Peyer's patch (tissue), 4 donors: ENCODE data around the gene PPP2R2C. TPM values are rescaled to one million over a fixed set of nuclear protein-coding genes. Genes with fewer than 3 reads are reported as not detected.

Experiments
- DNase-seq, 3 donors: peaks; one replicate each; pipeline ENCODE4 v3.0.0-alpha.2; 2017 to 2019
- H3K27ac ChIP-seq, 4 donors: fragments of 200-600 bp; sonication (generic); one replicate each; pipeline ENCODE4 v1.5.1; 2016 to 2019
- H3K27me3 ChIP-seq, 2 donors: fragments of 200-600 bp; sonication (generic); one replicate each; pipeline ENCODE4 v1.5.1; 2019
- H3K36me3 ChIP-seq, 3 donors: fragments of 200-600 bp; sonication (generic); one replicate each; pipeline ENCODE4 v1.5.1; 2016 to 2019
- H3K4me1 ChIP-seq, 4 donors: fragments of 200-600 bp; sonication (generic); one replicate each; pipeline ENCODE4 v1.5.1; 2016 to 2019
- H3K4me3 ChIP-seq, 4 donors: fragments of 200-600 bp; sonication (generic); 1 replicate in 3 of 4; 2 replicates in 1 of 4; pipeline ENCODE4 v1.5.1; 2016 to 2019; ENCODE audit warnings: mild to moderate bottlenecking in 1 of 4
- H3K9me3 ChIP-seq, 4 donors: fragments of 200-600 bp; sonication (generic); one replicate each; pipeline ENCODE4 v1.5.1; 2016 to 2019; ENCODE audit warnings: mild to moderate bottlenecking in 1 of 4
- POLR2A ChIP-seq, 2 donors: fragments of 450-650 bp; IDR thresholded peaks; one replicate each; pipeline ENCODE4 v1.5.1; 2017; ENCODE audit warnings: antibody characterized with exemption in 2 of 2, mild to moderate bottlenecking in 2 of 2, moderate library complexity in 2 of 2
- total RNA-seq, 4 donors: library from RNA; depleted of rRNA; stranded (reverse); fragments of >200 nt; gene quantifications; one replicate each; pipeline ENCODE4 v1.1.0, GENCODE V29; 2016
- TF ChIP-seq, protein P1 (sequence below), 6 experiments: fragments of 450-650 bp in 4 of 6; fragments of 200-600 bp in 2 of 6; sonication (generic) in 1 of 6; IDR thresholded peaks; one replicate each; pipeline ENCODE4 v1.5.1; 2017 to 2019; ENCODE audit warnings: antibody characterized with exemption in 6 of 6, mild to moderate bottlenecking in 3 of 6, moderate library complexity in 1 of 6

PPP2R2C gene
- total RNA-seq, 4 donors from 2014 or later, result 0.27 to 4.1 TPM; not detected in 2

DNA sequence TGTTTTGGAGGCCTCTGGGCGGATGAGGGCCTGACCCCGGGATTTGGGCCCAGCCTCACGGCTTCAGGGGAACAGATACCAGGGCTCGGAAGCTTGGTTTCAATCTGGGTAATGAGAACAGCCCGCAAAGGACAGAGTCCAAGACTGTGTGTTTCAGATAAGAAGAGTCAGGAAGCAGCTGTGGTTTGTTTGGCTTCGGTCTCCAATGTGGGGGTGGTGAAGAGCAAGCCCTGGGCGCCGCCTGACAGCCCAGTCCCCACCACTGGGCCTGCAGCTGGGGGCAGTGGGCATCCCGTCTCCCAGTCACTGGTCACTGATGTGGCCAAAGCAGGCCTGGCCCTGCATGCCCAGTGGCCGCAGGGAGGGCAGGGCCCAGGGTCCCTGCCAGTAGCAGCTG, 193.6 kb downstream of the PPP2R2C start:
- TF ChIP-seq, protein P1, sequence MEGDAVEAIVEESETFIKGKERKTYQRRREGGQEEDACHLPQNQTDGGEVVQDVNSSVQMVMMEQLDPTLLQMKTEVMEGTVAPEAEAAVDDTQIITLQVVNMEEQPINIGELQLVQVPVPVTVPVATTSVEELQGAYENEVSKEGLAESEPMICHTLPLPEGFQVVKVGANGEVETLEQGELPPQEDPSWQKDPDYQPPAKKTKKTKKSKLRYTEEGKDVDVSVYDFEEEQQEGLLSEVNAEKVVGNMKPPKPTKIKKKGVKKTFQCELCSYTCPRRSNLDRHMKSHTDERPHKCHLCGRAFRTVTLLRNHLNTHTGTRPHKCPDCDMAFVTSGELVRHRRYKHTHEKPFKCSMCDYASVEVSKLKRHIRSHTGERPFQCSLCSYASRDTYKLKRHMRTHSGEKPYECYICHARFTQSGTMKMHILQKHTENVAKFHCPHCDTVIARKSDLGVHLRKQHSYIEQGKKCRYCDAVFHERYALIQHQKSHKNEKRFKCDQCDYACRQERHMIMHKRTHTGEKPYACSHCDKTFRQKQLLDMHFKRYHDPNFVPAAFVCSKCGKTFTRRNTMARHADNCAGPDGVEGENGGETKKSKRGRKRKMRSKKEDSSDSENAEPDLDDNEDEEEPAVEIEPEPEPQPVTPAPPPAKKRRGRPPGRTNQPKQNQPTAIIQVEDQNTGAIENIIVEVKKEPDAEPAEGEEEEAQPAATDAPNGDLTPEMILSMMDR (IDR thresholded peaks at IDR 0.05), result no peak
- TF ChIP-seq POLR2A (IDR thresholded peaks at IDR 0.05), result no peak
- H3K27ac ChIP-seq, result peak overlapping the region; percentile 3 to 67 (median 58)
- peak overlapping the region in 1 of 4 donors; percentile 8 for H3K4me3 ChIP-seq
- H3K9me3 ChIP-seq, result no peaks in the 10 kb centered on the region
- peak; percentile 28 to 72 (median 62) for DNase-seq
- H3K4me1 ChIP-seq, result peaks cover 5 to 63% (median 12%) of the 10 kb centered on the region in 4 donors
- no peaks in the 10 kb centered on the region for H3K36me3 ChIP-seq
- H3K27me3 ChIP-seq, result no peaks in the 10 kb centered on the region

DNA sequence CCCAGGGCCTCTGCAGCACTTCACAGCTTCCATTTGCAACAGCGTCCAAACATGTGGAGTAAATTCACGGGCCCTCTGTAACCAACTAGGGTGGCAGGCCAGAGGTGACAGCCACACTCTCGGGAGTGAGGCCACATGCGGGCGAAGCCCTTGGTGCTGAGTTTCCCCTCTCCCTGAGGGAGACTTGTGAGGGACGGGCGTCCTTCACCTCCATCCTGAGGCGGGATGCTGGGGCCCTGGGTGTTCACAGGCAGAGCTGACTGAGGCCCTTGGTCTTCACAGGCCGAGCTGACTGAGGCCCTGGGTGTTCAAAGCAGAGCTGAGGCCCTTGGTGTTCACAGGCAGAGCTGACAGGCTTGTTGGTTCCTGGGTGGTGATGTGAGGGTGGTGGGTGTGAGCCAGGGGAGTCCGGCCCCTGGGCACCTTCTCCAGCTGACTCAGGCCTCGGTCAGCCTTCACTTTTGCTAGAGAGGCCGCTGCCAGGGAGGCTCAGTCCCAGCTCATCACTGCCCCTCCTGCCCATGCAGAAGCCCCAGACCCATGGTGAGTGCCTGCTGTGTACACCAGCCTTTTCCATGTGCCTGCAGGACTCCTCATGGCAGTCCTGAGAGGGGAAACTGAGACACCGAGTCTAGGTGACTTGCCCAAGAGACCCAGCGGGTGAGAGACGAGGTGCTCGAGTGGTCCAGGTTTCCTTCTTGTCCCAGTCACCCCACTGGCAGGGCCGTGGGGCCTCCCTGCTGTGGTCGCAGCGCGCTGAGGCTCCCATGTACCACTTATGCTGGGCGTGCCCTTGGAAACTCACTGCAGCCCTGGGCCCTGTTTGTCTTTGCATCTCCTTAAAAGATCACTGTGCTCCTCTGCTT, 194.2 kb downstream of the PPP2R2C start:
- Histone ChIP-seq H3K36me3 (no peaks in the 10 kb centered on the region), H3K27me3 (no peaks in the 10 kb centered on the region), H3K27ac (peak overlapping the region; percentile 3 to 67 (median 58)), H3K4me3 (peak overlapping the region in 1 of 4 donors; percentile 8), H3K9me3 (no peaks in the 10 kb centered on the region), H3K4me1 (peaks cover 5 to 69% (median 12%) of the 10 kb centered on the region in 4 donors)
- no peak for DNase-seq
- TF ChIP-seq, protein P1 (IDR thresholded peaks at IDR 0.05), result no peak
- TF ChIP-seq POLR2A (IDR thresholded peaks at IDR 0.05), result no peak

DNA sequence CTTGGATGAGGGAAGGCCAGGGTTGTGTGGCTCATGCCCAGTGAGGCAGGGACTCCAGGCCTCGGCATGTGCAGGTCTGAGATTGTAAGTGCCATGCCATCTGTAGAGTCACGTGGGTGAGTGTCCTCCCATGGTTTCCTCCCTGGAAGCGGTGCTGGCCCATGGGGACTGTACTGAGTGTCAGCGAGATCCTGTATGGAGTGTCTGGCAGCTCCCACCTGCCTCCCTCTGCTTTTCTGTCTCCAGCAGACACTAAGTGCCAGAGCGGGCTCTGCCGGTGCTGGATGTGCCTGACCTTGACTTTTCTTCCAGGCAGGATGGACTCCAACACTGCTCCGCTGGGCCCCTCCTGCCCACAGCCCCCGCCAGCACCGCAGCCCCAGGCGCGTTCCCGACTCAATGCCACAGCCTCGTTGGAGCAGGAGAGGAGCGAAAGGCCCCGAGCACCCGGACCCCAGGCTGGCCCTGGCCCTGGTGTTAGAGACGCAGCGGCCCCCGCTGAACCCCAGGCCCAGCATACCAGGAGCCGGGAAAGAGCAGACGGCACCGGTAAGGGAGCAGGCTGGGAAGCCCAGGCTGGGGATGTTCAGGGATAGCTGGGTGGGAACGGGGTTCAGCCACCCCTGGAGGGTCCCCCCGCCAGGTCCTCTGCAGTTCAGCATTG, 195.1 kb downstream of the PPP2R2C start:
- no peaks in the 10 kb centered on the region for H3K27me3 ChIP-seq
- H3K27ac ChIP-seq, result peak overlapping the region in 2 of 4 donors; percentile 38 to 70
- no peak overlapping the region for H3K4me3 ChIP-seq
- no peak for DNase-seq
- peaks cover 5 to 69% (median 12%) of the 10 kb centered on the region in 4 donors for H3K4me1 ChIP-seq
- no peaks in the 10 kb centered on the region for H3K36me3 ChIP-seq
- no peaks in the 10 kb centered on the region for H3K9me3 ChIP-seq
- no peak for TF ChIP-seq POLR2A (IDR thresholded peaks at IDR 0.05)
- TF ChIP-seq, protein P1 (IDR thresholded peaks at IDR 0.05), result no peak

- Histone ChIP-seq H3K4me3 (no peak overlapping the region), H3K9me3 (no peaks in the 10 kb centered on the region), H3K27ac (peak overlapping the region; percentile 9 to 70 (median 39)), H3K36me3 (no peaks in the 10 kb centered on the region), H3K27me3 (no peaks in the 10 kb centered on the region), H3K4me1 (peaks cover 5 to 71% (median 12%) of the 10 kb centered on the region in 4 donors)
- no peak for DNase-seq
- TF ChIP-seq POLR2A (IDR thresholded peaks at IDR 0.05), result no peak
- TF ChIP-seq, protein P1 (IDR thresholded peaks at IDR 0.05), result no peak
Measured at GRCh38 chr4:6275898-6276806, 196.3 kb downstream of the PPP2R2C start.

DNA sequence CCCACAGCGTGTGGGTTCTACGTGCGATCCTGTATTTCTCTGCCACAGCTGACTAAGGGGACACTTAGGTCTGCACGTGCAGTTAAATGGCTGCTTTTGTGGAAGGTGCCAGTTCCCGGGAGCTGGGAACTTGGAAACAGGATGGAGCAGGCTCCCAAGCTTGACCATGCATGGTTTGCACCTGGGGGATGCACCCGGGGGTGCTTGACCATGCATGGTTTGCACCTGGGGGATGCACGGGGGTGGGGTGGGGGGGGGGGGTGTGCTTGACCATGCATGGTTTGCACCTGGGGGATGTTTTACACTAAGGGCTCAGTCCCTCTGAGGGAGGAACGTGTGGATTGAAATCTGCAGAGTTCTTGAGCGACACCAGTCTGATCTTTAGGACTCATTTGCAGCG, 197.1 kb downstream of the PPP2R2C start:
- Histone ChIP-seq H3K4me1 (peaks cover 5 to 79% (median 12%) of the 10 kb centered on the region in 4 donors), H3K9me3 (no peaks in the 10 kb centered on the region), H3K4me3 (no peak overlapping the region), H3K27me3 (no peaks in the 10 kb centered on the region), H3K27ac (peak overlapping the region in 2 of 4 donors; percentile 53 to 70), H3K36me3 (no peaks in the 10 kb centered on the region)
- DNase-seq, result no peak
- TF ChIP-seq, protein P1 (IDR thresholded peaks at IDR 0.05), result no peak
- TF ChIP-seq POLR2A (IDR thresholded peaks at IDR 0.05), result no peak
